GM19397 (cell line): ENCODE data around the gene TRIM40.
"Not testable (repeated sequence)": the region's sequence is repeated elsewhere in the genome, so short reads cannot be mapped to it uniquely, and the experiment has no call there.

Experiments used
- ATAC-seq: cut with Tn5 transposase; IDR thresholded peaks from one replicate; pipeline ENCODE4 v1.9.1; 2021; ENCODE audit warnings: mild to moderate bottlenecking, moderate library complexity; ENCODE audit not compliant: unreplicated experiment

Gene TRIM40

DNA sequence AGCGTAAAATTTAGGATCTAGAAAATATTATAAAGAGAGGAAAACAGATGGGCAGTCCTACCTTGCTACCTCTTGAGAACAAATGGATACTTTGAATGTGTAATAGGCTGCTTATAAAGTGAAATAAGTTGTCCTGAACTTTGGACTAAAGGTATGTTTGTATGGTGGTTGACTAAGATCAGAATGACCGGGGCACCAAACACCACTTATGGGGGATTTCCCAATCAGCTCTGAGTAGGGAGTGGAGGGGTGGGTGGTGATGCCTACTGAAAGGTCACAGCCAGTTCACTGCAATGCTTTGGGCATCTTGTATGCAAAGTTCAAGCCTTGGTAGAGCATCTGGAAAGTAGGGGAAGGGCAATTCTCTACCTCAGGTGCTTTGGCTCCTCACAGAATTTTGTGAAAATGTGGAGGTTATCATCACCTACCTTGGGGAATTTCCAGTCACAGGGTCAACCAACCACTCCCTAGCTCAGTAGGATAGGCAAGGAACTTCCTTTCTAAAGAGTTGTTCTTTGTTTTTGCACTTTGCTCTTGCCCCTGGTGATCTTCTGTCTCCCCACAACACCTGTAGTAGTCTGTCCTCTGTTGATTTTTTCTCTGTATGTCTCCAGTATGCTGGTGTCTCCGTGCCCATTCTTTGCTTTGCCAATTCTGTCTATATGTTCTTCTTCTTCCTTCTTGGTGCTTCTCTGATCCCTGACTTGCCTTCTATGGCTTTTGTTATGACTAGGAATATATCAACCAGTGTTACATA lies 22.8 kb upstream of the TRIM40 start, which contains the start of gene TRIM31:
TSS of gene TRIM31 (minus strand) at position 88 of the 757 bp plus-strand sequence. CDS start 285 bp downstream, outside the sequence.
- ATAC-seq, result peak; percentile 74

DNA sequence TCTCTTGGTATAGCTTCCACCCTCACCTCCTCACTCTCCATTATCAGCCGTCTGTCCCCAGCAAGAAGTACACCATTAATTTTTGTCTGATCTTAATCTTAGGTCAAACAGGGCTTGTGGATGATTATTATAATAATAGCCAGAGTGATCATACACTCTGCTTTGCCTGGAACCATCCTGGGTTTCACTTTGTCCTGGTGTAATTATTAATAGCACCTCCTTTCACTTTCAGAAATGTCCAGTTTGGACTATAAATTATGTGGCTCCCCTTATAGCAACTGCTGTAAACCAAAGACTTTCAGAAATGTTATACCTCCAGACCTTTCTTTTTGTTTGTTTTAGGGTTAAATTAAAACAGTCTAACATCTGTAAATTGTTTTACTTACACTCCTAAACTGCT lies 22.1 kb upstream of the TRIM40 start:
- ATAC-seq, result no peak

DNA sequence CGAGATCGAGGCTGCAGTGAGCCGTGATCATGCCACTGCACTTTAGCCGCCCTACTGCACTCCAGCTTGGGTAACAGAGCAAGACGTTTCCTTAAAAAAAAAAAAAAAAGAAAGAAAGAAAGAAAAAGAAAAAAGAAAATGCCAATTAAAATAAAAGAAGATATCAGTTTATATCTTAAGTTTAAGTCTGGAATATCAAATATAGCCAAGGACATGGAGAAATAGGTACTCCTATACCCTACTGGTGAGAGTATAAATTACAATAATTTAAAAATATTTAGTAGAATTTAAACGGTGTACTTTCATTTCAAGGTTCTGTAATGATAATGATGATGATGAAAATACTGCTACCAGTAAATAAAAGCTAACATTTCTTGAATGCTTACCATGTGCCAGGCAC lies 19.2 kb upstream of the TRIM40 start:
- no peak for ATAC-seq

DNA sequence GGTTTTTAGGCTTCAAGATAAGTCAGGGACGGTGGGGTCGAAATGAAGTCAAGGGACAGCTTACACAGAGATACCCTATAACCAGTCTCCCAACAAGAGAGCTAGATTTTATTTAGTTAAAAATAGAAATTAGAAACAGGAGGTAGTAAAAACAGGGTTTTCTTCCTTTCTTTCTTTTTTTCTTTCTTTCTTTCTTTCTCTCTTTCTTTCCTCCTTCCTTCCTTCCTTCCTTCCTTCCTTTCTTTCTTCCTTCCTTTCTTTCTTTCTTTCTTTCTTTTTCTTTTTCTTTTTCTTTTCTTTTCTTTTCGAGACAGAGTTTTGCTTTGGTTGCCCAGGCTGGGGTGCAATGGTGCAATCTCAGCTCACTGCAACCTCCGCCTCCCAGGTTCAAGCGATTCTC lies 17.2 kb upstream of the TRIM40 start:
- ATAC-seq, result not testable (repeated sequence)

DNA sequence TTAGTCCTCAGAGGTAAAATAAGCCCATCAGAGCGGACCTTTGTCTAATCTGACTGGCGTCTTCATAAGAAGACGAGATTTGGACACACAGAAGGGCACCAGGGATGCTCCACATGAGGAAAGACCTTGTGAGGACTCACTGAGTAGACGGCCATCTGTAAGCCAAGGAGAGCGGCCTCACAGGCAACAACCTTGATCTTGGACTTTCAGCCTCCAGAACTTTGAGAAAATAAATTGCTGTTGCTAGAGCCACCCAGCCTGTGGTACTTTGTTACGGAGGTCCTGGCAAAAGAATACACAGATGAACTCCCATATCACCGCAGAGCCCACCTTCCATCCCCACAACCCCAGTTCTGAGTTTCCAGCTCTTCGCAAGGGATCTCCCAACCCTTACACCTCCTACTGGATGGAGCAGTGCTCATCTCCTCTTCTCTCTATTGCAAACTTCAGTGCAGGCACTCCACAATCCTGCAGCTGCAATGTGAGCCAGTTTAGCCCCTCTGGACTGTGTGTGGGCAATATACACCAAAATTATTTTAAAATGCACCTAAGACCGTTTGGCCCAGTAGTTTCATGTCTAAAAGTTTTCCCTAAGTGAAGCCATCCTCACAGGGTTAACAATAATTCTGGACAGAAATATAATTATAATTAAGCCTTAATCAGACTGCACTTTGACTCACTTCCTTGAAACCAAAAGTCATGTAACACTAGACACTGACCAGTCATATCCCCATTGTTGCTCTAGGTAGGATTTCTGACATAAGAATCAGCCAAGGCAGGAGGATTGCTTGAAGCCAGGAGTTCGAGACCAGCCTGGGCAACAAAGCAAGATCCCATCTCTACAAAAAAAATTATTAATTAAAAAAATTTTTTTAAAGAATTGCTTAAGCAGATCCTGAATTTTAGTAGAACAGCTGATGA lies 14.2 kb upstream of the TRIM40 start:
- ATAC-seq, result no peak

DNA sequence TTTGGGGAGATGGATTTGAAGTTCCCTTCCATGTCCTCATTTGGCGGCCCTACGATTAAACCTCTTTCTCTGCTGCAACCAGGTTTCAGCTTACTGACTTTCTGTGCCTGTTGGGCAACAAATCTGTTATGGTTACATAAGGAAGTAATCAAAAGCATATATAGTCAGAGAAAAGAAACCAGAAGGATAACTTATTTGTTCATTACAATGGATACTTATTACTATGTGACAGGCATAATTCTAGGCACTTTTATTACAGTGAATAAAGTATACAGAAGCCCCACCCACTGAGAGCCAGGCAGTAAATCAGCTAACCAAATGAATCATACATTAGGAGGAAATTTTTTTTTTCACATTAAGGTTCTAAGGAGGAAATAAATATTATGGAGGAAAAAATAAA lies 13.4 kb upstream of the TRIM40 start:
- ATAC-seq, result no peak

DNA sequence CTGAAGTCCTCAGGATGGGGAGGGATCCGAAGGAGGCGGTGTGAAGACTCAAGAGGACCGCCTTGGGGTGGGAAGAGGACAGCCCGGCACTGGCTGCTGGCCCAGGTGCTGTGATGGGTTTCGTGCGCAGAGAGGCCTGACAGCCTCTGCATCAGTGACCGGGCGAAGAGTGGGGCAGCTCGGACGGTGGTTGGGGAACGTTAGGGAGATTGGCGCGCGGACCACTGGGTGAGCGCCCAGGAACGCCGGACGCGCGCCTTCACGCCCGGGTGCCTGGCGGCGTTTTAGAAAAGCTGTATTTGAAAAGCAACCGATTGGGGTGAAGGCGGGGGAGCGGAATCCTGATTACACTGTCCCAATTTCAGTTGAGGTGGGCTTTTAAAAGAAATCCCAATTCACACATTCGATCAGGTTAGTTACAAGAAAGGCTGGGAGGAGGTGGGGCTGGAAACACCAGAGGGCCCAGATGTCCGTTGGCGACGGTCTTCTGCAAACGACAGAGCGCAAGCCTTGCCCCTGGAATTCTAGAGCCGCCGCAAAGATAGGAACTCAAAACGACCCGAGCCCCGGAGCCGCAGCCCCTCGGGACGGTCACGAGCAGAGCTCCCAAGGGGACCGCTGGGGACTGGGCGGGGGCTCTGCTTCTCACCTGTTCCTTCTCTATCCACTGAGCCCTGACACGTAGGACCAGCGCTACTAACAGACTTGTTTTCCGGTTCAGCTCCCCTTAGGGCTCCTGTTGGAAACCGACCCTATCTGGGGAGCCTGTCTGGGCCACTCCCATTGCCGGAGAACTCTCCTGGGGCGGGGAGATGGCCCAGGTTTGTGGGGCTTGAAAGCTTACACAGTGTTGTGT lies 8.5 kb upstream of the TRIM40 start:
- ATAC-seq, result no peak

DNA sequence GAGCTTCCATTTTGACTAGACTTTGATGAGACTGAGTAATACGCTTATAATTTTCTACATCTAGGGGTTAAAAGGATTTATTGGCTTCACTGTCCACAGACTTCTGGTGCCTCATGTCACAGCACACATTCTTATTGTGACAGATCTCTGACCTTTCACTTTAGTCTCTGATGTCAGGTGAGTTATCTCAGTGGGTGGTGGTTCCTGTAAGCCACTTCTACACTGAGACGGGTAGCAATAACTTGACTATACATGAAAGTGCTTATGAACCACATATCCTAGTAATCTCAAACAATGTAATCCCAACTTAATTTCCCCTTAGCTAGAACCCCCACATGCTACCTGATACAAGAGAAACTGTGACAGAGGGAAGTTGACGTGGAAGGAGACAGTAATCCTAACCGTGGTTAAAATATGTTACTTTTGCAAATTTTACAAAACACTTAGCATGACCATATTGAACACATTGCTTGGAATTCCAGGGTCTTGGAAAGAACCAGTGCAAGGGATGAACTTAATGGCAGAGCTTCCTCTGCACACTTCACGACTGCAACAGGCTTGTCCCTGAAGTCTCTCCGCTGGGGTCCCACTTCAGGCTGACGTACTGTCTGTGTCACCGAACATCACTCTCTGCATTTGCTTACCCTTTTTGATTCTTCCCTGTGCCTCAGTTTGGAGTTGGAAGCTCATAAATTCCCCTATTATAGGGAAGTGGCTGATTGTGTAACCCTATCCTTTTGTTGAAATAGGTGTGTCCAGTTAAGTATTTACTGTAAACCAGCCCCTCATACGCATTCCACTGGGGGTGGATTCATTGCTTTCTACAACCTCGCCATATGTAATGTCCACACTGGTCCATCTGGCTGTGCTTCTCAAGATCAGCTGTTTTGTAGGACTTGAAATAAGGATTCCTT lies 6.4 kb upstream of the TRIM40 start:
- no peak for ATAC-seq

DNA sequence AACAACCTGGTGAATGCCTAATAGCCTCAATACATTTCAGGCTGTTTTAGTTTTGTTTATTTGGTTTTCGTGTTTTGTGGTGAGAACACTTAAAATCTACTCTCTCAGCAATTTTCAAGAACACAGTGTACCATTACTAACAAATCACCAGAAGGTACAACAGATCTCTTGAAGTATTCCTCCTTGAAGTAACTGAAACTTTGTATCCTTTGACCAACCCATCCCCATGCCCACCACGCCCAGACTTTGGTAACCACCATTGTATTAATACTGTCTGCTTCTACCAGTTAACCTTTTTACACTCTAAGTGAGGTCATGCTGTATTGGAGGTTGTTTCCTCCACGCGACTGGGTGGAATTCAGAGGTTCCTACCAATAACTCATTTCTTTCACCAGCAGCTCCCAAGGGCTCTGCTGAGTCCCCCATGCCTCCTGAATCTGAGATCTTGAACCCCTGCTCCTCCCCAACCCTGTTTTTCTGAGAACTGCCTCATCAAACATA lies 5.7 kb upstream of the TRIM40 start:
- ATAC-seq, result no peak

DNA sequence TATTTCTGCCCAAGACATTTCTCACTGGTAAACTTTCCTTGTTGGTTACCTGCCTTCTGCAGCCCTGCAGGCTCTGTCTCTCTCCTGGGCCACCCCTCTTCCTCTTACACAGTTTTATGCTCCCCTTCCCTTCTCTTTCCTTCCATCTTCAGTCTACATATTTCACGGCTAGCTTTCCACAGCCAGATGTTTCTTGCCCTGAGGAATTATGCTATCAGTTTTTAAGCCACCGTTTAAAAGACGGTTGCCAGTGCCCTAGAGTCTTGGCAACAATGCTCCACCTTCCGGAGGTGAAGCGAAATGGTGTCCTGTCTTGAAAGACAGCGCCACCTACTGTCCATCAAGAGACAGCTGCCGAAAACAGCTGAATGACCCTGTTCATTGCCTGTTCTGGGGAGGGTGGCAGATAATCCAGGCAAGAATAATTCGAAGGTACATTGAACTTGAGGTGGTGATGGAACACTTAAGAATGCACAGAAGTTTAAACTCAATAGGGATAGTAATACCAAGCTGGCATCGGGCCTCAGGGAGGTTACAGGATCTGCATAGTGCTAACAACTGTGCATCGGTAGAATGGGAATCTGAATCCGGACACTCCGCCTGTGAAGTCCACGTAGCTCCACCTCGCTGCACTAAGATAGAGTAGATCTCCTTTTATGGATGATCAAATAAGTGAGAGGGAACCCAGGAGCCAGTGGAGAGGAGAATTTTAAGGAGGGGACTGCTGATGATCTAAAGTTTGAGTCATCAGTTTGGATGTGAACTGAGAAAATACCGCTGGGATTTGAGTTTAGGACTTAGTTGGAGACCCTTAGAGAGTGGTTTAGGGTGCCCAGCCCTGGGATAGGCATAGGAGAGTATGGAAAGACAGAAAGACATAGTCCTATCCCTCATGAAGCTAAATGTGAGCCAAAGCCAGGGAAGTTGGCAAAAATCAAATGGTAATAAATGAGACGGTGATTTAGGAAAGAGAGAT lies 4.8 kb upstream of the TRIM40 start:
- ATAC-seq, result peak; percentile 75

DNA sequence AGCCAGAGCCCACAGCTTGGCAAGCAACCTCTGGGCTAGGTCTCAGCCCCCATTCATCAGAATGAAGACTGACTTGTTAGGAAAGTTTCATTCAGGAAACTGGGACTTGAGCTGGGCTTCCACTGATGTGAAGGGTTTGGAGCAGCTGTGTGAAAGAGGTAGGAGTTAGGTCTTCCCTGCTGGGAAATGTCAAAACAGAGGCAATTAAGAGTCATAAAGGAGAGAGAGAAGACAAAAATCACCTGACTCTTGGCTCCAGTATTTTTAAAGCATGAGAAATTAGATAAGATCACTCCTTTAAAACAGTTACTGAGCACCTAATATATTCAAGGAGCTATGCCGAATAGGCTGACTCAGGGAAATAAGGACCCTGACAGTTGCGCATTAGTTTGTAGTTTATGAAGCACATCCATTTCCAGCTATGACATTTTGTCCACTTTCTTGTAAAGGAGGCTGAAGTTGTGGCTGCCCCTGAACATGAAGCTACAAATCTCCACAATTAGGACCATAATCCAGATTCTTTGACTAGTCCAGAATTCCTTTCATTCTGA lies 3.9 kb upstream of the TRIM40 start:
- ATAC-seq, result no peak

DNA sequence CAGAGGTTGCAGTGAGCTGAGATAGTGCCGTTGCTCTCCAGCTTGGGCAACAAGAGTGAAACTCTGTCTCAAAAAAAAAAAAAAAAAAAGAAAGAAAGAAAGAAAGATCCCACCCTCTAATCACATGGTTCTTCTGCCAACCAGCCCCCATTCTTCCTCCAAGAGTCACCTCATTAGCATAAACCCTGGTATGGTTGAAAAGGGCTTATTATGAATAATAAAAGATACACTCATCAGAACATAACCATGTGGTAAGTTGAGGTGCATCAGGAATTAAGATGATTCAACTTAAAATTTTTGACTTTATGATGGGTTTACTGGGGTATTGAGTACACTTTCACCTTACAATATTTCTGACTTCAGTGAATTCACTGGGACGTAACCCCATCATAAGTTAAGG lies 793 bp upstream of the TRIM40 start:
- no peak for ATAC-seq

DNA sequence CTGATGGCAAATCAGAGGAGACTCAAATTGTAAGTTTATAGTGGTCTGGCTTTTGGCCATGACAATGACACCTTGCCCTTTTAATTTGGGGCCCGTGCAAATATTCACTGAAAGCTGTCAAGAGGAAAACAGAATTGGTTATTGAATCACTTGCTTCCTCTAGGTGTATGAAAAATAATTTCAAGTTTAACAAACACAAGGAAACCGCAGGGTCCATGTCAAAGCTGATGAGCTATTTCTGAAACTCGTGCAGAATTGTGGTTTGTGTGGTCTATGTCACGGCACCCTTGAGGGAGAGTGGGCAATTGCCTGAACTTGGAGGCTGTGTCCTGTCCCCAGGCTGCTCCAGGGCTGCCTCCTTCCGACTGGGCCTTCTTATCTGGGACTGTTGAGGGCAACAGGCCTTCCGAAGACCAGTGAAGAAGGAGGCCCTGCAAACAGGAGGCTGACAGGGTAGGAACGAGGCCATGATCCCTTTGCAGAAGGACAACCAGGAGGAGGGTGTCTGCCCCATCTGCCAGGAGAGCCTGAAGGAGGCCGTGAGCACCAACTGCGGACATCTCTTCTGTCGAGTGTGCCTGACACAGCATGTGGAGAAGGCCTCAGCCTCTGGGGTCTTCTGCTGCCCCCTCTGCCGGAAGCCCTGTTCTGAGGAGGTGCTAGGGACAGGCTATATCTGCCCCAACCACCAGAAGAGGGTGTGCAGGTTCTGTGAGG lies 788 bp downstream of the TRIM40 start:
- ATAC-seq, result no peak

DNA sequence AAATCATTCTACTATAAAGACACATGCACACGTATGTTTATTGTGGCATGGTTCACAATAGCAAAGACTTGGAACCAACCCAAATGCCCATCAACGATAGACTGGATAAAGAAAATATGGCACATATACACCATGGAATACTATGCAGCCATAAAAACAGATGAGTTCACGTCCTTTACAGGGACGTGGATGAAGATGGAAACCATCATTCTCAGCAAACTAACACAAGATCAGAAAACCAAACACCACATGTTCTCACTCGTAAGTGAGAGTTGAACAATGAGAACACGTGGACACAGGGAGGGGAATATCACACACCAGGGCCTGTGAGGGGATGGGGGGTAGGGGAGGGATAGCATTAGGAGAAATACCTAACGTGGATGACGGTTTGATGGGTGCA lies 4.3 kb downstream of the TRIM40 start:
- not testable (repeated sequence) for ATAC-seq

DNA sequence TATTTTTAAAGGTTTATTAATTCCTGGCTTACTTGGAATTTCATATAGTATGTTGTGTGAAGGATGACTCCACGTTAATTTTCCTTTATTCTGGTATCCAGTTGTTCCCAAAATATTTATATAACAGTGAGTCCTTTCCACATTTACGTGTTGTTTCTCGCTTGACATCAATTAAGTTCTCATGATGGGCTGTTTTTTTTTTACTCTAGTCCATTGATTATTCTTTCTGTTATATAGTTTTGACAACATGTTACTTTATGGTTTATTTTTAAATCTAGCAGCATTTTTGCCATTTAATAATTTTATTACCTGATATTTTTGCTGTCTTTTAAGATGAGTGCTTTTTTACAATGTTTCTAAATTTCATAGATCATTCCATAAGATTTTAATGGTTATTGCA lies 6.7 kb downstream of the TRIM40 start:
- no peak for ATAC-seq

DNA sequence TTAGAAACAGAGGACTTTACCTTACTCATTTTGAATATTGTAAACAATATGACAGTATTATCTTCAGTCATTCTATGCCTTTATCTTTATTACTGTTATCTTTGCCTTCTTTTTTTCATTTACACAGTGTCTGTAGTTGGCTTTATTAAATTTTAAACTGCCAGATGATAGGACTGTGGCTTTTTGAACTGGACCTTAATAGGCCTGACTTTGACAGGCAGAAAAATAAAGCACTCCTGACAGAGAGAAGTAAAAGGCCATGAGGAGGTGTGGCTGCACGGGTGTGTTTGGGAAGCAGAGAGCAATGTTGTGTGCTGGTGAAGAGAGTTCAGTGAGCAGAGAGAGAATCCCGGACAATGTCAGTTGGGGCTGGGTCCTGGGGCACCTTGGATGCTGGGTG lies 7.8 kb downstream of the TRIM40 start:
- ATAC-seq, result no peak

DNA sequence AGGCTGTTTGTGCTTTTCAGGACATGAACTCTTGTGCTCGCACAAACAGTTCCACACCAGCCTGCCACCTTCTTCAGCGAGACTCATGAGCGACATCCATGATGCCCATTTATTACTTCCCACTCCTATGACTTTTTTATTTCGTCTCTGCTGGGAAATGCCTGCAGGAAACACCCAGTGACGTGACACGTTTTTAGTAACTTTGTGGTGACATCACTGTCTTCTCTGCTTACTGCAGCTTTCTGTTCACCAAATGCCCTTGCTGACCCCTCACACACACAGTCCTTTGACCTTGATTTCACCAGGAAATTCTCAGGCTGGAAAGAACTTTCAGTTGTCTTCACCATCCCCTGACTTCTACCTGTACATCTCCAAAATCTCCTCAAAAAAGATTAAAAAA lies 8.9 kb downstream of the TRIM40 start:
- no peak for ATAC-seq

DNA sequence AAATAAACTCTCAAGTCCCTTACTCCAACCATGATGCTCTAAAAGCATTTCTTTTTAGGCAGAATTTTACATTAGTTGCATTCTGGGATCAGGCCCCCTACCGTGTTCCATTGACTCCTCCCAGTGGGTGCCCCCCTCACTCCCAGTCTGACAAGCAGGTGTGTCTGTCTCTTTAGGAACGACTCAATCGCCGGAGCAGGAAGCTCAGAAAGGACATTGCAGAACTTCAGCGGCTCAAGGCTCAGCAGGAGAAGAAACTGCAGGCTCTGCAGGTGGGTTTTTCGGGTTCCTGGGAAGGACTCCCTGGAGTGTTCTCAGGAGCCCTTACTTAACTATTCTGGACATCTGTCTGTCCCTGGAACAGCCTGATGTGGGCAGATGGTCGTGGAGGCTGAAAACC lies 9.9 kb downstream of the TRIM40 start:
- no peak for ATAC-seq
